Measurements from ENCODE around the gene THAP11.

THAP11 gene

DNA sequence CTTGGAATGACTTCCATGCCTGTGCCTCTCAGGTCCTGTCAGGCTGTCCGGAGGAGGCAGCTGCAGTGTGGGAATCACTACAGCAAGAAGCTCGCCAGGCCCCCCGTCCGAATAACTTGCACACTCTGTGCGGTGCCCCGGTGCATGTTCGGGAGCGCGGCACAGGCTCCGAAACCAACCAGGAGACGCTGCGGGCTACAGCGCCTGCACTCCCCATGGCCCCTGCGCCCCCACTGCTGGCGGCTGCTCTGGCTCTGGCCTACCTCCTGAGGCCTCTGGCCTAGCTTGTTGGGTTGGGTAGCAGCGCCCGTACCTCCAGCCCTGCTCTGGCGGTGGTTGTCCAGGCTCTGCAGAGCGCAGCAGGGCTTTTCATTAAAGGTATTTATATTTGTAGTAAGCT lies 43.9 kb downstream of the THAP11 start:
- DNase-seq = no peak

DNA sequence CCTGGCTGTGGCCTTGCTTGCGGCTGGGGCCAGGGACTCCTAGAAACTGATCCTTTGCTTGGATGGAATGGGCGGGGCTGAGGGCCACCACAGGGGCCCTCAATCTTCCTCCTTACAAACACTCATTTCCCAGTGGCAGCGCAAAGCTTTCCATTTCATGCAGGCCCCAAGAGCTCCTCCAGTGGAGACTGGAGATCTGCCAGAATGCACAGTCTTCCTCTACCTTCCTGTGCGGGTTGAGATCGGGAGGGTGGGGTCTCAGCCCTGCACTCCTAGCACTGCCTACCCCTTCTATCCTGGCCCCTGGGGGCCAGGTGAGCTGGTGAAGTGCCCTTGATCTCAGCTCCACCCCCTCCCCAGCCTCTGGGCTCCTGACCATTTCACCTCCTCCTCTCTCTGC lies 44.3 kb downstream of the THAP11 start:
- no peak for DNase-seq

DNA sequence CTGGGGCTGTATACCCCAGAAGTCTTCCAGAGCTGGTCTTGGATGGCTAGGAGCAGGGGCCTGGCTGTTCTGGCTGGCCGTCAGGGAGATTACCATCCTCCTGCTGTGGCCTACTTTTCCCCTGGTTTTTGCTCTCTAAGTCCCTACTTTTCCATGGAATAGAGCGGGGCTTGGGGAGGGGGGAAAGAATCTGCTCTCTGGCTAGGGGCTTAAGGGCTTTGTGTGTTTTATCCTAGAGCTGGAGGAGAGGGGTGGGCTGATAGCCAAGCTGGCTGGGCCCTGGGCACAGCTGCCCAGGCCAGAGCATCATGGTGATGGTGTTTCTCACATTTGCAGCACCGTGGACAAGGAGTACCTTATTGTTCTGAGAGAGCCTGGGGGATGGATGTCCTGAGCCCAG lies 46.2 kb downstream of the THAP11 start:
- DNase-seq = no peak

DNA sequence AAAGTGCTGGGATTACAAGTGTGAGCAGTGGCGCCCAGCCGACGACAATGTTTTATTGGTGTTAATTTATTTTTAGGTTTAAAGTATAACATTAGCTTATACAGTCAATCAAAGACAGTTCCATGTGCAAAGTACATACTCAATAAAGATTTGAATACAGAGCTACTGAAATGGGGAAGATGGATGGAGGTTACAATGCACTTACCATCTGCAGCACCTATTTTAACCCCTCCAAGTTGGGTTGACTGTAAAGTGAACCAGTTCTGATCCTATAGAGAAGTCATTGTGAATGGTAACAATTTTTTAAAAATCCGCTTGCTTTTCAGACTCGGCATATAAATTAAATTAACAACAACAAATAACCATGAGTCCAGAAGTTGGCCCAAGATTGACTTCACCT lies 50.3 kb downstream of the THAP11 start:
- DNase-seq = no peak

DNA sequence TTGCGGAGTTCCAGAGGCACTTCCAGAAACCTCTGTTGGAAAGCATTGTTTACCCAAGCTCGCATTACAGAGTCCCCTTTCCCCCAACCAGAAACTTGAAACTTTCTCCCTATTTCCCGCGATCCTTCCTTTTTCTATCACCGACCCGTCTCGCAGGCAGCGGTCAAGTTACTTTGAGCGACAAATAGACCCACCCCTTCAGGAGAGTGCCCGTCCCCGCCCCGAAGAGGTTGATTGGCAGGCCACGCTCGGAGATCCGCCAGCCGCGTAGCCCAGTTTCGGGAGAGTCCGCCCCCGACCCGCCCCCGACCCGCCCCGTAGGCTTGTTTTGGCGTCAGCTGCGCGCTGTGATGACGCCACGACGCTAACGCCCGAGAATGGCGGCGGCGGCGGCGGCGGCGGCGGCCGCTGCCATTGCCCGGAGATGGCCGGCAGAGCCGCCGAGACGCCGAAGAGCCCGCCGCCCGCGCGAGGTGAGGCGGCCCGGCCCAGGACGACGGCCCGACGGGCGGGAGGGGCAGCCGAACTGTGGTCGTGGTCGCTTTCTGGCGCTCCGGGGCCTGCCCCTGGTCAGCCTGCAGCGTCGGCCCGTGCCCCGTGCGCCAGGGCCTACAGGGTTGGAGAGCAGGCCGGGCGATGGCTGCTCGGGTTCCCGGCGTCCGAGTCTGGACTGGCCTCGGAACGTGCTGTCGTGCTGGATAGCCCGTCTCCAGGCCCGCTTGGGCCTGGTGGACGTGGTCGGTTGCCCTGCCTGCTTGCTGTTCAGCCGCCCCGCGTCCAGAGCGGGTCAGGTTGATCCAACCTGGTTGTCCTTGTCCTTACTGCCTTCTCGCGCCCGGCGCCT lies 51.0 kb downstream of the THAP11 start, which contains the start of gene PSKH1:
Gene PSKH1, plus strand, starts transcription at position 356 of the 844 bp plus-strand sequence. CDS start 15,496 bp downstream, outside the sequence.
- DNase-seq = peak; percentile 74

All from GDM1 (cell line).